Keratinocyte (primary cell): Measurements from ENCODE around the gene SULF2. TPM values are rescaled to one million over a fixed set of nuclear protein-coding genes. Genes with fewer than 3 reads are reported as not detected.

Experiments
- DNase-seq: peaks from one replicate; pipeline ENCODE4 v3.0.0-alpha.2; 2011; ENCODE audit warnings: low read depth, missing footprints, low spot score
- FAIRE-seq: peaks from 2 replicates; lab custom pipeline; 2011; peaks lifted over from hg19 to GRCh38; lab: Jason Lieb, UNC
- H2AFZ ChIP-seq: 2 replicates; pipeline ENCODE4 v1.6.0; 2012; ENCODE audit warnings: low read length, control low read depth, inconsistent platforms; ENCODE audit not compliant: control insufficient read depth
- H3K27ac ChIP-seq: 2 replicates; pipeline ENCODE4 v1.5.1; 2011; ENCODE audit warnings: low read length; ENCODE audit not compliant: control insufficient read depth, insufficient read depth
- H3K27me3 ChIP-seq: 3 replicates; pipeline ENCODE4 v1.6.0; 2011; ENCODE audit warnings: low read length; ENCODE audit not compliant: control insufficient read depth, insufficient read depth; ENCODE audit errors: extremely low read depth
- H3K36me3 ChIP-seq, 2 experiments: 2 replicates in 1 of 2; 3 replicates in 1 of 2; pipeline ENCODE4 v1.5.1; 2011; ENCODE audit warnings: low read length in 2 of 2, mild to moderate bottlenecking in 1 of 2; ENCODE audit not compliant: control insufficient read depth in 2 of 2, insufficient read depth in 2 of 2; ENCODE audit errors: extremely low read depth in 1 of 2
- H3K4me1 ChIP-seq: 3 replicates; pipeline ENCODE4 v1.5.1; 2011; ENCODE audit warnings: low read length; ENCODE audit not compliant: control insufficient read depth, insufficient read depth; ENCODE audit errors: extremely low read depth
- H3K4me2 ChIP-seq: 3 replicates; pipeline ENCODE4 v1.6.0; 2011; ENCODE audit warnings: low read depth, low read length; ENCODE audit not compliant: control insufficient read depth, insufficient read depth; ENCODE audit errors: extremely low read depth
- H3K4me3 ChIP-seq, 3 experiments: fragments of 200-600 bp in 1 of 3; sonication (generic) in 1 of 3; 2 replicates in 2 of 3; 3 replicates in 1 of 3; pipeline ENCODE4 v1.5.1; 2011 to 2016; ENCODE audit warnings: low read length in 3 of 3, mild to moderate bottlenecking in 3 of 3, control low read depth in 2 of 3, inconsistent platforms in 1 of 3, low read depth in 1 of 3, mixed read lengths in 1 of 3, mixed run types in 1 of 3, moderate library complexity in 1 of 3; ENCODE audit not compliant: control insufficient read depth in 2 of 3, insufficient read depth in 2 of 3; ENCODE audit errors: extremely low read depth in 1 of 3
- H3K79me2 ChIP-seq: 2 replicates; pipeline ENCODE4 v1.6.0; 2012; ENCODE audit warnings: low read length; ENCODE audit not compliant: control insufficient read depth, insufficient read depth
- H3K9ac ChIP-seq: 3 replicates; pipeline ENCODE4 v1.6.0; 2011; ENCODE audit warnings: low read length; ENCODE audit not compliant: control insufficient read depth, insufficient read depth; ENCODE audit errors: extremely low read depth
- H3K9me1 ChIP-seq: 3 replicates; pipeline ENCODE4 v1.6.0; 2011; ENCODE audit warnings: low read length; ENCODE audit not compliant: control insufficient read depth, insufficient read depth; ENCODE audit errors: extremely low read depth
- H3K9me3 ChIP-seq: 2 replicates; pipeline ENCODE4 v1.5.1; 2012; ENCODE audit warnings: low read depth, low read length; ENCODE audit not compliant: control insufficient read depth
- H4K20me1 ChIP-seq: 3 replicates; pipeline ENCODE4 v1.6.0; 2011; ENCODE audit warnings: low read length; ENCODE audit not compliant: control insufficient read depth, insufficient read depth; ENCODE audit errors: extremely low read depth
- EZH2 ChIP-seq: IDR thresholded peaks from one replicate; pipeline ENCODE4 v1.6.1; 2012; ENCODE audit warnings: inconsistent platforms, mild to moderate bottlenecking, low read length, moderate library complexity
- dilution Hi-C: fragments of 300-500 bp; cut with MboI; formaldehyde crosslinking; loops from one replicate; pipeline ENCODE4 v1.7.0; 2020; ENCODE audit warnings: low sequenced_read_pairs; ENCODE audit not compliant: extremely low pct_ligation_motif_present
- polyA plus RNA-seq, 5 experiments: library from polyadenylated mRNA; depleted of rRNA in 3 of 5; stranded (reverse) in 3 of 5; stranded (forward) in 1 of 5; unstranded in 1 of 5; fragments of >200 nt; gene quantifications; 1 replicate in 1 of 5; 2 replicates in 3 of 5; 3 replicates in 1 of 5; pipeline versions ENCODE4 v1.2.1 to v1.2.3, GENCODE V29; 2011 to 2012; ENCODE audit warnings: missing spikeins in 2 of 5, low read depth in 1 of 5, low replicate concordance in 1 of 5
- TF ChIP-seq, protein P1 (sequence below), 3 experiments: IDR thresholded peaks in 1 of 3; conservative IDR thresholded peaks in 1 of 3; optimal IDR thresholded peaks in 1 of 3; 2 replicates in 2 of 3; 3 replicates in 1 of 3; pipeline versions ENCODE3 to v1.5.1; 2011; ENCODE audit warnings: low read length in 3 of 3, mild to moderate bottlenecking in 3 of 3, moderate library complexity in 2 of 3, control low read depth in 1 of 3, inconsistent platforms in 1 of 3; ENCODE audit not compliant: insufficient read depth in 2 of 3; ENCODE audit errors: extremely low read depth in 1 of 3

Gene SULF2
- polyA plus RNA-seq, 1 donor (not counting 4 experiments of a cell fraction or from before 2014, with no cell fraction given) = 64.4 TPM

DNA sequence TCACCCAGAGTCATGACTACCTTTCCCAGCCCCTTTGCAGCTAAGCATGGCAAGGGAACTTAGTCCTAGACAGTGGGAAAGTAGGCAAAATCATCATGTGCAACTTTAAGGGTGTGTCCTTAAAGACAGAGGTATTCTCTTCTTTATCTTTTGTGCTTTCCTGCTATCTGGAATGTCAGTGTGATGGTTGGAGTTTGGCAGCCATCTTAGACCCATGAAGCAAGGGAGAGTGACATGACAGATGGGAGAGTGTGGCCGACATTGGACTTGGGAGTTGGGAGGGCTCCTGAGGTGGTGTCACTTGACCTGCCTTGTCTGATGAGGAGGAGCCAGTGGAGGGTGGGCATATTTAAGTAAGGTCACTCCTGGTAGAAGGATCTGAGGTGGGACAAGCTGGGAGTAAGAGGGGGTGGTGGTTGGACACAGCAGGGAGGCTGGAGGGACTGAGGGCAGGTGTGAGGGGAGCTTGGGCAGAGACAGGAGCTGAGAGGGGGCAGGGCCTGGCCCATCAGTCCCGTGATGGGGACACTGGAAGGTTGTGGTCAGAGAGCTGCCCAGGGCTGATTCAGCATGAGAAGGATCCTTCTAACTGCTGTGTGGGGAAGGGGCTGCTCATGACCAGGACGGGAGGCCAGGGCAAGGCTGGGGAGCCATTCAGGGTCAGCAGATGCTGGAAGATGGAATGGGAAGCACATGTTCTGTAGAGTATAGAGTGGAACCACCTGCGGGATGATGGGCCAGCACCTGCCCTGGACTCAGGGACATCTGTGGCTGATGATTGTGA, 29.5 kb upstream of the SULF2 start:
- Histone ChIP-seq H2AFZ (no peak overlapping the region), H3K9me3 (peaks cover 3% of the 10 kb centered on the region), H3K9me1 (no peaks in the 10 kb centered on the region), H3K4me3 (no peak overlapping the region), H4K20me1 (no peaks in the 10 kb centered on the region), H3K27ac (no peak overlapping the region), H3K27me3 (no peaks in the 10 kb centered on the region), H3K79me2 (no peaks in the 10 kb centered on the region), H3K4me2 (no peak overlapping the region), H3K36me3 (no peaks in the 10 kb centered on the region), H3K9ac (no peak overlapping the region), H3K4me1 (peaks cover 37% of the 10 kb centered on the region)
- TF ChIP-seq, protein P1, sequence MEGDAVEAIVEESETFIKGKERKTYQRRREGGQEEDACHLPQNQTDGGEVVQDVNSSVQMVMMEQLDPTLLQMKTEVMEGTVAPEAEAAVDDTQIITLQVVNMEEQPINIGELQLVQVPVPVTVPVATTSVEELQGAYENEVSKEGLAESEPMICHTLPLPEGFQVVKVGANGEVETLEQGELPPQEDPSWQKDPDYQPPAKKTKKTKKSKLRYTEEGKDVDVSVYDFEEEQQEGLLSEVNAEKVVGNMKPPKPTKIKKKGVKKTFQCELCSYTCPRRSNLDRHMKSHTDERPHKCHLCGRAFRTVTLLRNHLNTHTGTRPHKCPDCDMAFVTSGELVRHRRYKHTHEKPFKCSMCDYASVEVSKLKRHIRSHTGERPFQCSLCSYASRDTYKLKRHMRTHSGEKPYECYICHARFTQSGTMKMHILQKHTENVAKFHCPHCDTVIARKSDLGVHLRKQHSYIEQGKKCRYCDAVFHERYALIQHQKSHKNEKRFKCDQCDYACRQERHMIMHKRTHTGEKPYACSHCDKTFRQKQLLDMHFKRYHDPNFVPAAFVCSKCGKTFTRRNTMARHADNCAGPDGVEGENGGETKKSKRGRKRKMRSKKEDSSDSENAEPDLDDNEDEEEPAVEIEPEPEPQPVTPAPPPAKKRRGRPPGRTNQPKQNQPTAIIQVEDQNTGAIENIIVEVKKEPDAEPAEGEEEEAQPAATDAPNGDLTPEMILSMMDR (optimal IDR thresholded peaks at IDR 0.05 in 1 of 3, IDR thresholded peaks at IDR 0.05 in 1 of 3, conservative IDR thresholded peaks at IDR 0.05 in 1 of 3; ENCODE audit: extremely low read depth in 1 of 3, insufficient read depth in 2 of 3, low read length in 3 of 3) = no peak
- no peak for TF ChIP-seq EZH2
- no peak for DNase-seq
- dilution Hi-C loops = no loop called here
- no peak for FAIRE-seq

DNA sequence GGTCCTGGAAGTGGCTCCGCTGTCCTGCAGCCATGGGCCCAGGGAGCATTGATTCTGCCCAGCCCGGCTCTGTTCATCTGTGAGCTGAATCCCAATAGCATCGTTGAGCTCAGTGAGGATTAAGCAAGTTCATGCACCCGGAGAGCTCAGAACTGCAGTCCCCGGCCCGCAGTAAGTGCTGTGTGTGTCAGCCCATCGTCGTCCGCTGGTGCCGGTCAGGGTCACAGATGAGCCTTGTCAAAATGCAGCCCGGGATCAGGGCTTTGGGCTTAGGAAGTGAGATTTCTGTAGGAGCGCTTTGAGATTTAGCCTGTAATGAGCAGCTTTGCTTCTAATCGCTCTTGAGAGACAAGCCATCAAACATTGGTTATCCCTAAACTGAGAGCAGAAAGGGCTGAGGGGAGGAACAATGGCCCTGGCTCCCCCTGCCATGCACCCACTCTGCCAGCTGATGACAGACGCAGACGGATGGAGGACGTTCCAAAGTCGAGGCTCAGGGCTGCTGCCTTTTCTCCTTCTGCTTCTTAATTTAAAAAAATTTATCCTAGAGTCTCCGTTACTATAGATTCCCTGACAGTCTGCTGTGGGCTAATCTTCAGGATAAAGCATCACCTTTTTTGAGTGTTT, 25.6 kb upstream of the SULF2 start:
- H3K27ac ChIP-seq = no peak overlapping the region
- H3K4me3 ChIP-seq = no peak overlapping the region
- H4K20me1 ChIP-seq = no peaks in the 10 kb centered on the region
- no peaks in the 10 kb centered on the region for H3K27me3 ChIP-seq
- peaks cover 26% of the 10 kb centered on the region for H3K4me1 ChIP-seq
- FAIRE-seq (no peak), DNase-seq (no peak)
- H3K9me3 ChIP-seq = peaks cover 3% of the 10 kb centered on the region
- no peaks in the 10 kb centered on the region for H3K9me1 ChIP-seq
- H2AFZ ChIP-seq = no peak overlapping the region
- H3K9ac ChIP-seq = peak overlapping the region; percentile 79
- no peaks in the 10 kb centered on the region for H3K79me2 ChIP-seq
- TF ChIP-seq EZH2 = no peak
- TF ChIP-seq, protein P1 (optimal IDR thresholded peaks at IDR 0.05 in 1 of 3, IDR thresholded peaks at IDR 0.05 in 1 of 3, conservative IDR thresholded peaks at IDR 0.05 in 1 of 3; ENCODE audit: extremely low read depth in 1 of 3, insufficient read depth in 2 of 3, low read length in 3 of 3) = no peak
- dilution Hi-C loops = no loop called here
- H3K36me3 ChIP-seq = no peaks in the 10 kb centered on the region
- H3K4me2 ChIP-seq = peak overlapping the region; percentile 54
